ENCODE results near the gene HECA. TPM values are rescaled to one million over a fixed set of nuclear protein-coding genes. Genes with fewer than 3 reads are reported as not detected.

Gene HECA
- total and polyA plus RNA-seq, 2 of the 4 experiments (the other 2 are of a cell fraction) = 3.1 to 4.3 TPM

- Histone ChIP-seq H2BK120ac (ENCODE audit: low read depth, low read length) (no peak overlapping the region), H3K9me1 (ENCODE audit: insufficient read depth, low read length) (no peaks in the 10 kb centered on the region), H4K5ac (ENCODE audit: low read depth, low read length) (no peak overlapping the region), H2AK5ac (ENCODE audit: low read depth, low read length) (no peak overlapping the region), H3K79me1 (ENCODE audit: low read depth in 1 of 2, low read length in 2 of 2) (peaks cover 21 to 26% of the 10 kb centered on the region in 2 experiments), H3K14ac (replicated peaks; ENCODE audit: low read depth, low read length) (no peak overlapping the region), H2BK5ac (ENCODE audit: low read depth, low read length, poor library complexity, severe bottlenecking) (no peak overlapping the region), H3K4me1 (ENCODE audit: control insufficient read depth, insufficient read depth, low read length) (peaks cover 1% of the 10 kb centered on the region; the same call in 1 of the 2 replicates), H3K4me3 (ENCODE audit: insufficient read depth, low read depth, low read length) (no peak overlapping the region), H3K27ac (ENCODE audit: insufficient read depth, low read length) (no peak overlapping the region), H3K18ac (ENCODE audit: low read depth, low read length) (no peak overlapping the region), H3K9me3 (ENCODE audit: control insufficient read depth, insufficient read depth, low read length) (no peaks in the 10 kb centered on the region), H4K91ac (ENCODE audit: insufficient read depth, low read depth, low read length) (no peak overlapping the region), H3K4me2 (ENCODE audit: low read depth, low read length) (no peak overlapping the region), H2AK9ac (replicated peaks; ENCODE audit: low read depth, low read length, poor library complexity) (no peak overlapping the region), H2BK15ac (ENCODE audit: low read depth, low read length) (no peak overlapping the region), H3K4ac (ENCODE audit: low read depth, low read length) (no peak overlapping the region), H4K8ac (ENCODE audit: low read depth in 2 of 2, low read length in 2 of 2) (no peak overlapping the region), H3K9ac (ENCODE audit: low read depth, low read length) (no peak overlapping the region), H3K23ac (ENCODE audit: low read depth, low read length) (no peak overlapping the region; the same call in 1 of the 2 replicates), H3K56ac (ENCODE audit: extremely low read depth, insufficient read depth, low read length) (no peak overlapping the region), H3K27me3 (ENCODE audit: control insufficient read depth, insufficient read depth, low read length) (no peaks in the 10 kb centered on the region; the same call in 1 of the 2 replicates), H2BK20ac (ENCODE audit: low read depth, low read length) (no peak overlapping the region), H2AFZ (replicated peaks; ENCODE audit: low read length, poor library complexity) (no peak overlapping the region), H3K36me3 (ENCODE audit: control insufficient read depth, insufficient read depth, low read length) (no peaks in the 10 kb centered on the region), H4K20me1 (ENCODE audit: insufficient read depth, low read length) (no peaks in the 10 kb centered on the region; the same call in 1 of the 2 replicates)
- dilution Hi-C loops (cut with HindIII; ENCODE audit: low sequenced_read_pairs, unreplicated experiment) = no loop called here
- in situ Hi-C loops (cut with MboI; ENCODE audit: low sequenced_read_pairs) = no loop called here
- intact Hi-C loops (cut with micrococcal nuclease) = loop anchor here (2.0 to 5.0 kb wide), 2 partner anchors 15 to 225 kb away; no protein-coding TSS in a partner anchor
- CTCF ChIA-PET = interaction anchor here (0.7 to 1.2 kb wide), 2 partner anchors 18 to 81 kb away, joined by 3 to 4 read pairs; no protein-coding TSS in a partner anchor
- ATAC-seq (ENCODE audit: low read depth) (no peak), DNase-seq (no peak)
- TF ChIP-seq RCOR1 (IDR thresholded peaks at IDR 0.05; ENCODE audit: insufficient replicate concordance, low read length) (no peak), NFE2L2 (IDR thresholded peaks at IDR 0.05; ENCODE audit: low read depth, low read length) (no peak), RFX5 (IDR thresholded peaks at IDR 0.05; ENCODE audit: low read depth, low read length) (no peak), CEBPB (IDR thresholded peaks at IDR 0.05; ENCODE audit: low read depth, low read length) (no peak), RAD21 (IDR thresholded peaks at IDR 0.05; ENCODE audit: low read length) (no peak), ELK1 (IDR thresholded peaks at IDR 0.05; ENCODE audit: borderline replicate concordance, low read depth, low read length) (no peak), MAZ (IDR thresholded peaks at IDR 0.05; ENCODE audit: borderline replicate concordance, low read depth, low read length) (no peak), USF2 (IDR thresholded peaks at IDR 0.05; ENCODE audit: low read depth, low read length) (no peak), POLR2A (IDR thresholded peaks at IDR 0.05; ENCODE audit: low read depth, low read length) (no peak), SMC3 (IDR thresholded peaks at IDR 0.05; ENCODE audit: low read depth, low read length) (no peak), BHLHE40 (IDR thresholded peaks at IDR 0.05; ENCODE audit: low read depth, low read length) (no peak), MAFK (IDR thresholded peaks at IDR 0.05; ENCODE audit: low read depth, low read length) (no peak), FOS (IDR thresholded peaks at IDR 0.05; ENCODE audit: low read depth, low read length) (no peak), MXI1 (IDR thresholded peaks at IDR 0.05; ENCODE audit: borderline replicate concordance, low read depth, low read length) (no peak), CHD1 (IDR thresholded peaks at IDR 0.05; ENCODE audit: low read depth, low read length) (no peak), CTCF (conservative IDR thresholded peaks at IDR 0.05; ENCODE audit: low read depth, low read length) (no peak)
- 71% methylated on average over 1 of the region's 2 CpGs; no CpG with 5 or more reads in 1 of the 2 experiments for WGBS, 2 experiments (ENCODE audit: extremely low coverage in 2 of 2, insufficient read length in 1 of 2)
- POLR2A ChIA-PET (ENCODE audit: unreplicated experiment) = no interaction called here
- BruUV-seq (replicated peaks) = no TSS peak
Observed at GRCh38 chr6:139137706-139138105, 2.8 kb downstream of the HECA start.
